Ectodermal cell (in vitro differentiated cells): ENCODE results near the gene MBD2.
"Not testable (repeated sequence)": the region's sequence is repeated elsewhere in the genome, so short reads cannot be mapped to it uniquely, and the experiment has no call there.

Experiments used
- H3K27ac ChIP-seq: 2 replicates; pipeline ENCODE4 v1.7.0; 2013; ENCODE audit warnings: mild to moderate bottlenecking, low read depth, low read length; ENCODE audit not compliant: insufficient read depth, poor library complexity, severe bottlenecking
- H3K27me3 ChIP-seq: 2 replicates; pipeline ENCODE4 v1.7.0; 2013; ENCODE audit warnings: mild to moderate bottlenecking, low read length; ENCODE audit not compliant: insufficient read depth, control insufficient read depth, poor library complexity, severe bottlenecking
- H3K36me3 ChIP-seq: one replicate; pipeline ENCODE4 v1.7.0; 2013; ENCODE audit warnings: low read length; ENCODE audit not compliant: control insufficient read depth, insufficient read depth
- H3K4me1 ChIP-seq: one replicate; pipeline ENCODE4 v1.7.0; 2013; ENCODE audit warnings: low read length; ENCODE audit not compliant: control insufficient read depth, insufficient read depth
- H3K4me3 ChIP-seq: 2 replicates; pipeline ENCODE4 v1.7.0; 2013; ENCODE audit warnings: low read depth, low read length, control low read depth; ENCODE audit not compliant: insufficient read depth
- H3K9me3 ChIP-seq: 2 replicates; pipeline ENCODE4 v1.7.0; 2013; ENCODE audit warnings: mild to moderate bottlenecking, low read length, moderate library complexity; ENCODE audit not compliant: control insufficient read depth
- WGBS, 2 experiments: methylation state at CpG; one replicate each; pipeline ENCODE4 v1.1.7; 2013; ENCODE audit warnings: missing lambda C conversion rate in 2 of 2; 5-methylcytosine and 5-hydroxymethylcytosine counted together

MBD2 gene

GRCh38 chr18:54220406-54220805 is 4.1 kb downstream of the MBD2 start:
- WGBS, 2 experiments, result 95% methylated on average over 2 of the region's 2 CpGs
- no peak overlapping the region for H3K27ac ChIP-seq
- no peaks in the 10 kb centered on the region for H3K36me3 ChIP-seq
- H3K9me3 ChIP-seq, result no peaks in the 10 kb centered on the region
- H3K27me3 ChIP-seq, result no peaks in the 10 kb centered on the region
- peaks cover 7% of the 10 kb centered on the region for H3K4me1 ChIP-seq
- H3K4me3 ChIP-seq, result no peak overlapping the region

GRCh38 chr18:54218803-54219202 is 5.7 kb downstream of the MBD2 start:
- H3K36me3 ChIP-seq, H3K27me3 ChIP-seq, H3K27ac ChIP-seq, H3K4me1 ChIP-seq, H3K4me3 ChIP-seq, H3K9me3 ChIP-seq: not testable (repeated sequence)
- WGBS, 2 experiments, result 94 to 95% methylated on average over 6 of the region's 6 CpGs

GRCh38 chr18:54218299-54218698 is 6.2 kb downstream of the MBD2 start:
- 93 to 97% methylated on average over 2 of the region's 2 CpGs for WGBS, 2 experiments
- no peak overlapping the region for H3K27ac ChIP-seq
- peaks cover 6% of the 10 kb centered on the region for H3K4me1 ChIP-seq
- no peaks in the 10 kb centered on the region for H3K9me3 ChIP-seq
- no peaks in the 10 kb centered on the region for H3K27me3 ChIP-seq
- H3K36me3 ChIP-seq, result no peaks in the 10 kb centered on the region
- no peak overlapping the region for H3K4me3 ChIP-seq

GRCh38 chr18:54217624-54218023 is 6.8 kb downstream of the MBD2 start:
- no peak overlapping the region for H3K4me3 ChIP-seq
- WGBS, 2 experiments, result 95 to 100% methylated on average over 1 of the region's 1 CpG
- no peaks in the 10 kb centered on the region for H3K36me3 ChIP-seq
- H3K27ac ChIP-seq, result no peak overlapping the region
- no peaks in the 10 kb centered on the region for H3K27me3 ChIP-seq
- H3K9me3 ChIP-seq, result no peaks in the 10 kb centered on the region
- no peaks in the 10 kb centered on the region for H3K4me1 ChIP-seq

DNA sequence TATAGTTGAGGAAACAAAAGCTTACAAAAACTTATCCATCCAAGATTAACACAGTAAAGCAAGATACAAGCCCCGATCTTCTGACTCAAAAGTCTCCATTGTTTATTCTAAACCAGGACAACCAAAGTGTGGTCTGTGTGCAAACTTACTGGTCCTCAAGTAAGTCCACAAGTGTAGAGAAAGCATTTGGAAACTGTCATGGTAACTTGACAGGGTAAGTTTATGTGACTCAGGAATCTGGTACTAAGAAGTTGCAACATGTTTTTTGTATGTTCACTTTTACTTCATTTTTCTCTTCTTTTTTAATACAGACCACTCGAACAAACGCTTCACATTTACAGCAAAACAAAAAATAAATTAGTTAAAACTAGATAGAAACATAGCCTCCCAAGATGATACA is 9.4 kb downstream of the MBD2 start:
- Histone ChIP-seq H3K36me3 (no peaks in the 10 kb centered on the region), H3K4me1 (no peaks in the 10 kb centered on the region), H3K27me3 (no peaks in the 10 kb centered on the region), H3K9me3 (no peaks in the 10 kb centered on the region), H3K27ac (no peak overlapping the region), H3K4me3 (no peak overlapping the region)
- WGBS, 2 experiments, result 97 to 99% methylated on average over 2 to 3 of the region's 3 CpGs

DNA sequence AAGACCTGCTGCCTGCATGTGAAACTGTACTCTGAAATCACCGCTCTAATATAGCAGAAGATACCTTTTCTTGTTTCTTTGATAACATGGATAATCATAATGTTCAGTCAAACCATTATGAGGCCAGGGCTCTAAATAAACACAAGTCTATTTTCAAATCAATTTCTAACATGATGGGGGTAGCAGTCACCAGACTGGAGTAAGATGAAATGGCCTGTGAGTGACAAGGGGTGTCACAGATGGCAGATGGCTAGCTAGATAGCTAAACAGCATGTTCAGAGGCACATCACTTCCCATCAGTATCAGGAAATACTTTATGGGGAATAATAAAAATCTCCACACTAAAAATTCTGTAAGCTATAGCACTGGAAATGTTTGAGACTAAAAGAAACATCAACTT is 14.0 kb downstream of the MBD2 start:
- Histone ChIP-seq H3K27me3 (no peaks in the 10 kb centered on the region), H3K9me3 (no peaks in the 10 kb centered on the region), H3K4me1 (no peaks in the 10 kb centered on the region), H3K27ac (no peak overlapping the region), H3K36me3 (no peaks in the 10 kb centered on the region), H3K4me3 (no peak overlapping the region)
- 92 to 100% methylated on average over 1 of the region's 1 CpG for WGBS, 2 experiments

- Histone ChIP-seq H3K4me3 (no peak overlapping the region), H3K27me3 (no peaks in the 10 kb centered on the region), H3K4me1 (no peaks in the 10 kb centered on the region), H3K9me3 (no peaks in the 10 kb centered on the region), H3K27ac (no peak overlapping the region), H3K36me3 (no peaks in the 10 kb centered on the region)
- 90 to 93% methylated on average over 1 of the region's 1 CpG for WGBS, 2 experiments
Observed at GRCh38 chr18:54209471-54210180, 14.8 kb downstream of the MBD2 start.

GRCh38 chr18:54206447-54206846 is 18.0 kb downstream of the MBD2 start:
- no peaks in the 10 kb centered on the region for H3K27me3 ChIP-seq
- H3K9me3 ChIP-seq, result no peaks in the 10 kb centered on the region
- no peak overlapping the region for H3K27ac ChIP-seq
- H3K4me1 ChIP-seq, result no peaks in the 10 kb centered on the region
- H3K36me3 ChIP-seq, result no peaks in the 10 kb centered on the region
- H3K4me3 ChIP-seq, result no peak overlapping the region
- WGBS, 2 experiments, result 95% methylated on average over 2 of the region's 2 CpGs

DNA sequence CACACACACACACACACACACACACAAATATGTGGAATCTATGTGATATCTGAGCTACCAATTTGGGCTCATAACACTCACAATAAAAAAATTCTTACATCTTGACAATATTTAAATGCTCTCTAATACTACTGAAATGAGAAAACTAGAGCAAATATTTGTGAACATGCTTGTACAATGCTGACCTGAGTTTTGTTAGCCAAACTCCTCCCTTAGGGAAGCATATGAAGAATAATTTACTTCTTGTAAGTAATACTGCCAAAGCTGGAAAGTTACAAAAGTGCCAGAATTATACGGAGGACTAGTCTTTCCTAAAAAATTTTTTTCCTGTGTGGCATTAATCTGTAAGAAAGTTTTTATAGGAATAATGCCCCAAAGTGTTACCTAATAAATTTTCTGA is 18.5 kb downstream of the MBD2 start:
- no peak overlapping the region for H3K27ac ChIP-seq
- no peaks in the 10 kb centered on the region for H3K4me1 ChIP-seq
- no peaks in the 10 kb centered on the region for H3K9me3 ChIP-seq
- no peak overlapping the region for H3K4me3 ChIP-seq
- no peaks in the 10 kb centered on the region for H3K27me3 ChIP-seq
- WGBS, 2 experiments, result 100% methylated on average over 1 of the region's 1 CpG
- no peaks in the 10 kb centered on the region for H3K36me3 ChIP-seq

DNA sequence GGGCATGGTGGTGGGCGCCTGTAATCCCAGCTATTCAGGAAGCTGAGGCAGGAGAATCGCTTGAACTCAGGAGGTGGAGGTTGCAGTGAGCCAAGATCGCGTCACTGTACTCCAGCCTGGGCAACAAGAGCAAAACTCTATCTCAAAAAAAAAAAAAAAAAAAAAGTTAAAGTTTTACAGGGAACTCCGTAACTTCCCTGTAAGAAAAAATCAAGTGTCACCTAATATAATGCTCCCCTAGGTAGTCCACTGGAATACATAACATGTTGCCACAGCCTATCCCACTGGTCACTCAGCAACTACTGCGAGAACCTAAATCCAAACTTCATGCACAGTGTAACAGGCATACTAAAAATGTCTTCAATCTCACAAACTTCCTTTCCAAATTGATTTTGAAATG is 19.0 kb downstream of the MBD2 start:
- H3K9me3 ChIP-seq, H3K36me3 ChIP-seq, H3K27me3 ChIP-seq, H3K4me1 ChIP-seq, H3K27ac ChIP-seq, H3K4me3 ChIP-seq: not testable (repeated sequence)
- 95 to 97% methylated on average over 6 of the region's 6 CpGs for WGBS, 2 experiments

- 97 to 100% methylated on average over 5 of the region's 5 CpGs for WGBS, 2 experiments
- no peaks in the 10 kb centered on the region for H3K27me3 ChIP-seq
- H3K9me3 ChIP-seq, result no peaks in the 10 kb centered on the region
- H3K27ac ChIP-seq, result no peak overlapping the region
- H3K36me3 ChIP-seq, result no peaks in the 10 kb centered on the region
- H3K4me1 ChIP-seq, result no peaks in the 10 kb centered on the region
- no peak overlapping the region for H3K4me3 ChIP-seq
Observed at GRCh38 chr18:54204883-54205282, 19.6 kb downstream of the MBD2 start.
